ENCODE data around the gene TEAD4.

TEAD4 gene

DNA sequence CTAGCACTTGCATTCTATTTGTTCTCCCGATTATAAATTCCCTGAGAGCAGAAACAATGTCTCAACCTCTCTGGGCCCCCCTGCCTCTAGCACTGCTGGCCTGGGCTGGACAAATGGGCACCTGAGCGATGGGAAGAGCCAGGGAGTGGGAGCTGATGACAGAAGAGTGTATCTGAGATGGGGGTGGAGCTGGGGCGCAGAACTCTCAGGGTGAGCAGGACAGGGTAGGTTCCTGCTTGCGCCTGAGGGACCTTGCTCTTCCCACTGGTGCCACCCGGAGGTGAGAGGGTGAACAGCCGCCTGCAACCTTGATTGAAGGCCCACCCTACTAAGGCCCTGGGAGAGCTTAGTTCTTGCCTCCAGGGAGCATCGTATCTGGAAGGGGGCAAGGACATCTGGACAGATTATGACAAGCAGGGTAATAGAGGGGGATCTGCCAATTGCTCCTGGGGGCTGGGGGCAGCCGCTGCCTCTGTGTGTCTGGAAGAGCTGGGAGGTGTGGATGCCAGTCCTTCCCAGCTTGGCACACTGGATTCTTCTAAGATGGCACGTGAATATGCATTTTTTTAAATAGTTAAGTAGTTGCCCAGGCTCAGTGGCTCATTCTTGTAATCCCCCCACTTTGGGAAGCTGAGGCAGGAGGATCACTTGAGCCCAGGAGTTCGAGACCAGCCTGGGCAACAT, 75.0 kb downstream of the TEAD4 start:
- peak; percentile 55 for DNase-seq

DNA sequence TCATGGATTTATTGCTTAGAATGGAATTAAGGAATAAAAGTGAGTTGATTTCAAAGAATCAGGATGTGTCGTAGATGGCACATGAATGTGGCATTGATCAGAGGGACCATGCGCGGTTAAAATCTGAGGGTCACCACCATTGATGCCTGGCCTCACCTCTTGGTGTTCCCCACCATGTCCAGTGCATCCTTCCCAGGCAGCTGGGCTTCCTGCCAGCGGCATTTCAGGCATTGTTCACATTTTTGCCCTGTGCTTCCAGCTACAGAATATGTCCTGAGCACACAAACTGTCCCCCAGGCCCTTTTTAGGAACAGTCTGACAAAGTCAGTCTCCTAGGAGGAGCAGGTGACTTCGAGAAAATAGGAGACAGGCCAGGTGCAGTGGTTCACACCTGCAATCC, 76.0 kb downstream of the TEAD4 start:
- DNase-seq: no peak

DNA sequence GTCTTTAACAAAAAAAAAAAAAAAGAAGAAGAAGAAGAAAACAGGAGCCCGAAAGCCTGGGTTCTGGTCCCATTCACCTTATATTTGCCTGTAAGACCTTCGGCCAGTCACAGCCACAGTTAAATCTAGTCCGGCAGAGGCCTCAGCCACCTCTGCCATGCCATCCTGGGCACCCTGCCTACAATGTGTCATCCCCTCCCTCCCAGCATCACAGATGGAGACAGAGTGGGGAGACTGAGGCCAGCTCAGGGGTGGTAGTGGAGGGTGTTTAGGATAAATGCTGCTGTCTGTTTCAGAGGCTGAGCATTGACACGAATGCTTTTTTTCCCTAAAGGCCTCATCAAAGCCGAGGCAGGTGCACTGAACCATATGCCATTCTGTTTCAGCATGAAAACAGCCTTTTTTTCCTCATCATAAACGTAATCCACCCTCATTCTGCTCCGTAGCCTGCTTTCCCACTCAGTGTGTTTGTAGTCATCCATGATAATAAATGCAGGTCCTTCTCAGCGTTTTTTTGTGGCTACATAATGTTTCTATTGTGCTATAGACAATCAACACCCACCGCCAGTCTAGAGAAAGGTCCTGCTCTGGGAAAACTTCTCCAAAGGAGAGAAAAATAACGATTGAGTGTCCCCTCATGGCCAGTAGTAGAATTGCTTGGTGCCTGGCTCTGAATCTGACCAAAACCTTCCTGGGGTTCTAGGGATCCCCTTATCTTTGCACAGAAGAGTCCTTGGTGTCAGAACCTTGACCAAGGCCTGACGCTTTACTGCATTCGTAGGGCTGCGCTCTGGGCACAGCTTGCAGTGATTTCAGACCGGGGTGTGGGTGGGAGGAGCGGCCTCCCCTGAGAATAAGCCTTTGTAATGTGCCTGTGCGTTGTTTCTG, 76.9 kb downstream of the TEAD4 start:
- DNase-seq: no peak

GRCh38 chr12:3036901-3037600, 77.9 kb downstream of the TEAD4 start:
- DNase-seq: no peak

- no peak for DNase-seq
Measured at GRCh38 chr12:3038166-3038565, 79.0 kb downstream of the TEAD4 start.

GRCh38 chr12:3038926-3039510, 79.8 kb downstream of the TEAD4 start:
- DNase-seq: no peak

DNA sequence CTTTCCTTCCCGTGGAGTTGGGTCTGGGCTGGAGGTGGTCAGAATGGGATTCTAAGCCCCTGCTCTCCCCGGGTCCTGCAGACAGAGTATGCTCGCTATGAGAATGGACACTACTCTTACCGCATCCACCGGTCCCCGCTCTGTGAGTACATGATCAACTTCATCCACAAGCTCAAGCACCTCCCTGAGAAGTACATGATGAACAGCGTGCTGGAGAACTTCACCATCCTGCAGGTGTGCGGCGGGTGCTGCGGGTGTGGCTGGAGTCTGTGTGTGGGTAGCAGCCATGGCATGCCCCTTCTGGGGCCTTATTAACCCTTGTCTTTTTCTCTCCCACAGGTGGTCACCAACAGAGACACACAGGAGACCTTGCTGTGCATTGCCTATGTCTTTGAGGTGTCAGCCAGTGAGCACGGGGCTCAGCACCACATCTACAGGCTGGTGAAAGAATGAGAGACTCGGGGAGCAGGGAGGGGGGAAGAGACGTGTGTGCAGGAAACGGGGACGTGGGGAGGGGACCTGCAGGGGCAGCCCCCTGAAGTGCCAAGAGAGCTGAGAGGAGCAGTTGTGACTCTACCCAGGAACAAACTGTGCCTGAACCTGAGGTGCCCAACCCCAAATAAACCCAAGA, 80.9 kb downstream of the TEAD4 start:
- no peak for DNase-seq

DNA sequence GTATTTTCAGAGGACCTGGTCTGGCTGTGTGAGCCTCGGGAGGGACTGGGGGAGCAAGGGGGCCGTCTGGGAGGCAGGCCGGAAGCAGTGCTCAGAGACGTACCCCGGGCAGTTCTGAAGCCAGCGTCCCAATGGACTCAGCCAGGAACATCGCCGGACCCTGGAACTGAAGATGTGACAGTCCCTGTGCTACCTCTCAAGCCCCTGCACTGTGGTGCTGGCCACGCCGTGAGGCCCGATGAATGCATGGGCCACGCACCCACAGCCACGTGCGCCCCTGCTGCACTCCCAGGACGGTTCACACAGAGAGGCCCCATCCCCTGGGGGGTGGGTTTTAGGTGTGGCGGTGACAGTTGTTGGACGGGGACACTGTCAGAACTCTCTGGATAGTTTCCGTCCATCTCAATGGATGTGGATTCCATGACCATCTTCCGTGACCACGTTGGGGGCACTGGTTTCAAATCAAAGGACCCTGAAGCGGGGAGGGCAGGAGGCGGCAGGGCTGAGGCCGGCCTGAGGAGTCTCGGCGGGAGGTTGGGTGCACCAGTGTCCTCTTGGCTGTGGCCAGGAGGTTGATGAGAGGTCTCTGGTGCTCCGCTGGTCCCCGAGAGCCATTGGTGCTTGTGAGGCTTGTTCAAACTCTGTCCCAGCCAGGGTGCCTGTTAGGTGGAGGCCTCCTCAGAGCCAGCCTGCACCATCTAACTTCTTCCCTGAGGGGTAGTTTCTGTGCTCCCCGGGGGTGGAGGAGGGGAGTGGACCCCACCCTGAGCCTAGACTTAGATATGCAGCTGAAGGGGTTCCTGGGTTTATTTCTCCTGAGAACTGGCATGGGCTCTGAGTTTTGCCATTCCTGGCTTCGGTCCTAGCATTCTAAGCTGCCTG, 81.7 kb downstream of the TEAD4 start:
- no peak for DNase-seq

GRCh38 chr12:3041558-3042164, 82.5 kb downstream of the TEAD4 start:
- peak; percentile 75 for DNase-seq

- DNase-seq: no peak
Measured at GRCh38 chr12:3042394-3042793, 83.2 kb downstream of the TEAD4 start.

GRCh38 chr12:3042826-3043225, 83.6 kb downstream of the TEAD4 start:
- DNase-seq: no peak

DNA sequence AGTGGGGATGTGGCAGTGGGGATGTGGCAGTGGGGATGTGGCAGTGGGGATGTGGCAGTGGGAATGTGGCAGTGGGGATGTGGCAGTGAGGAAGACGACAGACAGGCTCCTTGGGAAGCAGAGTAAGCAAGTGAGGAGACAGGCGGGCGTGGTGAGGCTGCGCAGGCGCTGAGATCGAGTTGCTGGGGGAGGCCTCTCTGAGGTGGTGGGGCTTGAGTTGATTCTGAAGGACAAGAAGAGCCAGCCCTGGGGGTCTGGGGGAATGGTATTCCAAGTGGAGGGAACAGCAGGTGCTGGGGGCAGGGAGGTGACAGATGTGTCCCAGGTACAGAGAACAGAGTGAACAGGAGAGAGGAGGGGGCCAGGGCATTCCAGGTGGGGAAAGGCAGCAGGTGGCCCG, 84.2 kb downstream of the TEAD4 start:
- no peak for DNase-seq

- no peak for DNase-seq
Measured at GRCh38 chr12:3044141-3044630, 85.0 kb downstream of the TEAD4 start.

DNA sequence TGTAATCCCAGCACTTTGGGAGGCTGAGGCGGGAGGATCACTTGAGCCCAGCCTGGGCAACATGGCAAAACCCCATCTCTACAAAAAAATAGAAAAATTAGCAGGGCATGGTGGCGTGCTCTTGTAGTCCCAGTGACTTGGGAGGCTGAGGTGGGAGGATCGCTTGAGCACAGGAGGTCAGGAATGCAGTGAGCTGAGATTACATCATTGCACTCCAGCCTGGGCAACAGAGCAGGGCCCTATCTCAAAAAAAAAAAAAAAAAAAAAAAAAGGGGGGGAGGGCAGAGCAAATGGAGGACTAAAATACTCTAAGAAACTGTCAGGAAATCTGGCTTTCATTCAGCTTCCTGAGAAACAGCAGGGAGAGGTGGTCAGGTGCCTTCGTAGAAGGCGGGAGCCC, 86.3 kb downstream of the TEAD4 start:
- no peak for DNase-seq

GRCh38 chr12:3045989-3046388, 86.8 kb downstream of the TEAD4 start:
- DNase-seq: no peak

DNA sequence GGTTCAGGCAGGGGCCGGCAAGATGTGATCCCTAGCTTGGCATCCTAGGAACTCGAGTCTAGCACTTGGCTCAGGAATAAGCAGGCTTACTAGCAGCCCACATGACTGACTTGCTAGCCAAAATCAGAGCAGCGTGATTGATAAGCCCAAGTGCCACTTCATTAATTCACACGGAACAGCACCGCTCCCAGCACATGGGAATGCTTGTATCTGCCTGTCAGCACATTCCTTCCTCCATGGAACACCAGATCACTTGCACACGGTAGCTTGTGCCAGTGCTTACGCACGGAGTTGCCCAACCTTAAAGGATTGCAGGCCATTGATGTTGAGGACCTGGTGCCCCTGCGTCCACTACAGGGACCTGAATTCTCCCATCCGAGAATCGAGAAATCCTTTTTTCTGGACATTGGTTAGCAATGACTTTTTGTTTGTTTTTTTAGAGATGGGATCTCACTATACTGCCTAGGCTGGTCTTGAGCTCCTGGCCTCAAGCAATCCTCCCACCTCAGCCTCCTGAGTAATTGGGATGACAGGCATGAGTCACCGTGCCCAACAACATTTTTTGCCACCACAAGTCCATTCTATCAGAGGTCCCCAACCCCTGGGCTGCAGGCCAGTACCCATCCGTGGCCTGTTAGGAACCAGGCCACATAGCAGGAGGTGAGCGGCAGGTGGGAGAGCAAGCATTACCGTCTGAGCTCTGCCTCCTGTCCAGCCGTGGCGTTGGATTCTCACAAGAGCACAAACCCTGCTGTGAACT, 87.4 kb downstream of the TEAD4 start:
- DNase-seq: no peak

DNA sequence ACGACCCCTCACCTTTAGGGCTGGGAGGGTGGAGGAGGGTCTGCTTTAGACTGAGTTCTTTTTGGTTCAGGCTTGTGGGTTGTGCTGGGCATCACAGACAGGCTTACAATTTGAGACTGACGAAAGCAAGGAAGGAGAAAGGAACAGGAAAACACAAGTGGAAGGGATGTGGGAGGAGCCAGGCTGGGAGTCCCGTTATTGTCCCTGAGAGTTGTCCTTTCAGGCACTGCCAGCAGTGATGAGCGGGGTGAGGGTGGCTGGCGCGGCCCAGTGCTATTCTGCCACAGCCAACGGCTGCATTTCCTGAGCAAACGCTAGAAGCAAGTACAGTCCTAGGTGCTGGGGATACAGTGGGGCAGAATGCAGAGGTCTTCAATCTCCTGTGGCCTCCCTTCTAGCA, 88.8 kb downstream of the TEAD4 start:
- no peak for DNase-seq

DNA sequence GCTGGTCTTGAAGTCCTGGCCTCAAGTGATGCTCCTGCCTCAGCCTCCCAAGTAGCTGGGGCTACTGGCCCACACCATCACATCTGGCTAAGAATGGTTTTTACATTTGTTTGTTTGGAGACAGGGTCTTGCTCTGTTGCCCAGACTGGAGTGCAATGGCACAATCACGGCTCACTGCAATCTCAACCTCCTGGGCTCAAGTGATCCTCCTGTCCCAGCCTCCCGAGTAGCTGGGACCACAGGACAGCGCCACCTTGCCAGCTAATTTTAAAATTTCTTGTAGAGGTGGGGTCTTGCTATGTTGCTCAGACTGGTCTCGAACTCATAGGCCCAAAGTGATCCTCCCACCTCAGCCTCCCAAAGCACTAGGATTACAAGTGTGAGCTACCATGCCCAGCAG, 89.3 kb downstream of the TEAD4 start:
- DNase-seq: no peak

DNA sequence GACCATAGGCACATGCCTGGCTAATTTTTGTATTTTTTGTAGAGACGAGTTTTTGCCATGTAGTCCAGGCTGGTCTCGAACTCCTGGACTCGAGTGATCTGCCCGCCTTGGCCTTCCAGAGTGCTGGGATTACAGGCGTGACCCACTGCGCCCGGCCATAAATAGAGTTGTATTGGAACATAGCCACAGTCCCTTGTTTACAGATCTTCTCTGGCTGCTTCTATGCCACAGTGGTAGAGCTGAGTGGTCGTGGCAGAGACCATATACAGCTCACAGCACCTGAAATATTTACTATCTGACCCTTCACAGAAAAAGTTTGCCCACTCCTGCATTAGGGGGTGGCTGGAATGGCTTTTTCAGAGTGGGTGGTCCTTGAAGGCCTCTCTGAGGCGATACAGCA, 90.0 kb downstream of the TEAD4 start:
- DNase-seq: no peak

- DNase-seq: no peak
Measured at GRCh38 chr12:3049611-3050249, 90.5 kb downstream of the TEAD4 start.

Measured in activated CD4-positive, alpha-beta T cell treated with anti-CD3 and anti-CD28 coated beads, Interleukin-2, amount 50 U/mL, for 16 hours (primary cell).